22Rv1 (cell line): ENCODE results near the gene TAS2R20.

ENCODE experiments used
- CTCF ChIP-seq: fragments of 450-650 bp; IDR thresholded peaks from 2 replicates; pipeline ENCODE4 v1.5.1; 2017; ENCODE audit warnings: mild to moderate bottlenecking
- ZFX ChIP-seq: fragments of 450-650 bp; IDR thresholded peaks from 2 replicates; pipeline ENCODE4 v1.6.1; 2017; ENCODE audit warnings: antibody characterized with exemption, borderline replicate concordance

GRCh38 chr12:10968765-10969456 is 29.2 kb downstream of the TAS2R20 start:
- TF ChIP-seq CTCF (no peak), ZFX (no peak)
